ENCODE results near the gene LDB3. TPM values are rescaled to one million over a fixed set of nuclear protein-coding genes. Genes with fewer than 3 reads are reported as not detected.

LDB3 gene
- total RNA-seq, 1 experiment from 2014 or later: 0.63 TPM

DNA sequence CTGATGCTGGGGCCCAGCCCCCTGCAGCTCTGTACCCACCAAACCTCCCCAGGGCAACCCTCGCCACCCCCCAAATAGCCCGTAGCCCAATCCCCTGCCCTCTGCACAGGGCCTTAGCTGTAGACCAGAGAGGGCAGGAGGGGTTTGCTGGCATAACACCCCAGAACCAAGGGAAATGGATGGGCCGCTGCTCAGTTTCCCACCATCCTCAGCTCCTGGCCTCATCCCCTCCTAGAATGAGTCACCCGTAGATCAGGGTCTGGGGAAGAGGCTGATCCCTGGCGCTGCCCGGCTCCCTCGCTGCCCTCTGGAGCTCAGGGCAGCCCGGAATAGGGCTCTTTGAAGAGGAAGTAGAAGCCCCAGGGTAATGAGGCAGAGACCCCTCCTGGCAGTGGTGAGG lies 31.2 kb downstream of the LDB3 start:
- H4K20me1 ChIP-seq (ENCODE audit: insufficient read depth): no peaks in the 10 kb centered on the region
- no peaks in the 10 kb centered on the region for H3K9me3 ChIP-seq (ENCODE audit: insufficient read depth, low read depth)
- intact Hi-C loops (cut with micrococcal nuclease; ENCODE audit: unreplicated experiment): no loop called here

DNA sequence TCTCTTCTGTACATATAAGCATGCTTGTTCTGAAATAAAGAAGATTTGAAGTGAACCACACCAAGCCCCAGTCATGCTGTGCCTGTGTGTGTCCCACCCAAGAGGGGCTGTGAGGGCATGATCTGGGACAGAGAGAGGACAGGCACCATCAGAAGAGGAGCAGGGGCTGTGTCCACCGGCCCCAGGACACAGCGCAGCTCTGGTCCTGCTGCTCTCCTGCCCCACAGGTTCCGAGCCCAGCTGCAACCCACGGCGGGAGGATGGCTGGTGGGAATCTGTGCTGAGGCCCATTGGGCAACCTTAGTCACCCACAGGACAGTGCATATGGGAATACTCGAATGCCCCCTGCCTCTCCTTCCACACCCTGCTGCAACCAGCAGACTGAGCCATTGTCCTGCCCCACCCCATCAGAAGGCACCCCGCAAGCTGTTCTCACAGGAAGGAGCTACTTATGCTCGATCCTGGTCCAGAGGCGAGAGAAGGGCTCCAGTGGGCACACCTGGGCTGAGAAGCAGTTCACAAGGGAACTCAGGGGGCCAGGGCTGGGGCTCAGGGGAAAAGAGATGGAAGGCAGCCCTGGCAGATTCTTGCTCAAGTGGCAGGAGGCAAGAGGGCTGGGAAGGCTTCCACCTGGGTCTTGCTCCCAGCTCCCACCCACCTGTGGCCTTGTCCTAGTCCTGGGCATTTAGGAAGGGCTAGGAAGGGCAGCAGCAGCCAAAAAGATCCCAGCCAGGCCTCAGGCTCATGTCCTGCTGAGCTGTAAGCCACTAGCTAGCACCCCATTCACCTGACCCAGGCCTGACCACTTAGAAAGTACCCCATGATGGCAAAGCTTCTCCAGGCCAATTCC lies 31.9 kb downstream of the LDB3 start:
- no peak for DNase-seq
- H3K4me3 ChIP-seq: no peak overlapping the region
- no peaks in the 10 kb centered on the region for H4K20me1 ChIP-seq (ENCODE audit: insufficient read depth)
- intact Hi-C loops (cut with micrococcal nuclease; ENCODE audit: unreplicated experiment): no loop called here
- H3K27me3 ChIP-seq (ENCODE audit: insufficient read depth, low read depth): no peaks in the 10 kb centered on the region
- POLR2A ChIA-PET (ENCODE audit: unreplicated experiment): no interaction called here
- H3K79me2 ChIP-seq (ENCODE audit: low read depth): no peaks in the 10 kb centered on the region
- no peaks in the 10 kb centered on the region for H3K9me2 ChIP-seq (ENCODE audit: insufficient read depth)
- no peak overlapping the region for H3K4me2 ChIP-seq
- H3K9me3 ChIP-seq (ENCODE audit: insufficient read depth, low read depth): no peaks in the 10 kb centered on the region
- no peak for TF ChIP-seq EZH2 (IDR thresholded peaks at IDR 0.05; ENCODE audit: low read depth)
- H3F3A ChIP-seq (ENCODE audit: insufficient read depth, low read depth): no peaks in the 10 kb centered on the region
- H3K27ac ChIP-seq: no peak overlapping the region
- CTCF ChIA-PET: no interaction called here
- BruUV-seq (replicated peaks): no TSS peak
- no peaks in the 10 kb centered on the region for H3K36me3 ChIP-seq (ENCODE audit: low read depth)
- H2AFZ ChIP-seq: no peak overlapping the region
- H3K4me1 ChIP-seq (replicated peaks; ENCODE audit: insufficient read depth): no peaks in the 10 kb centered on the region

More for the DNA sequence above, 31.2 kb downstream of the LDB3 start:
- Histone ChIP-seq H3K4me3 (no peak overlapping the region), H3F3A (ENCODE audit: insufficient read depth, low read depth) (no peaks in the 10 kb centered on the region), H2AFZ (no peak overlapping the region), H3K79me2 (ENCODE audit: low read depth) (no peaks in the 10 kb centered on the region), H3K4me2 (no peak overlapping the region), H3K36me3 (ENCODE audit: low read depth) (no peaks in the 10 kb centered on the region), H3K9me2 (ENCODE audit: insufficient read depth) (no peaks in the 10 kb centered on the region), H3K27ac (no peak overlapping the region), H3K4me1 (replicated peaks; ENCODE audit: insufficient read depth) (no peaks in the 10 kb centered on the region), H3K27me3 (ENCODE audit: insufficient read depth, low read depth) (no peaks in the 10 kb centered on the region)
- no TSS peak for BruUV-seq (replicated peaks)
- ChIA-PET CTCF (no interaction called here), POLR2A (ENCODE audit: unreplicated experiment) (no interaction called here)
- DNase-seq: no peak
- no peak for TF ChIP-seq EZH2 (IDR thresholded peaks at IDR 0.05; ENCODE audit: low read depth)
- TF ChIP-seq, protein P1, sequence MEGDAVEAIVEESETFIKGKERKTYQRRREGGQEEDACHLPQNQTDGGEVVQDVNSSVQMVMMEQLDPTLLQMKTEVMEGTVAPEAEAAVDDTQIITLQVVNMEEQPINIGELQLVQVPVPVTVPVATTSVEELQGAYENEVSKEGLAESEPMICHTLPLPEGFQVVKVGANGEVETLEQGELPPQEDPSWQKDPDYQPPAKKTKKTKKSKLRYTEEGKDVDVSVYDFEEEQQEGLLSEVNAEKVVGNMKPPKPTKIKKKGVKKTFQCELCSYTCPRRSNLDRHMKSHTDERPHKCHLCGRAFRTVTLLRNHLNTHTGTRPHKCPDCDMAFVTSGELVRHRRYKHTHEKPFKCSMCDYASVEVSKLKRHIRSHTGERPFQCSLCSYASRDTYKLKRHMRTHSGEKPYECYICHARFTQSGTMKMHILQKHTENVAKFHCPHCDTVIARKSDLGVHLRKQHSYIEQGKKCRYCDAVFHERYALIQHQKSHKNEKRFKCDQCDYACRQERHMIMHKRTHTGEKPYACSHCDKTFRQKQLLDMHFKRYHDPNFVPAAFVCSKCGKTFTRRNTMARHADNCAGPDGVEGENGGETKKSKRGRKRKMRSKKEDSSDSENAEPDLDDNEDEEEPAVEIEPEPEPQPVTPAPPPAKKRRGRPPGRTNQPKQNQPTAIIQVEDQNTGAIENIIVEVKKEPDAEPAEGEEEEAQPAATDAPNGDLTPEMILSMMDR (conservative IDR thresholded peaks at IDR 0.05): no peak

DNA sequence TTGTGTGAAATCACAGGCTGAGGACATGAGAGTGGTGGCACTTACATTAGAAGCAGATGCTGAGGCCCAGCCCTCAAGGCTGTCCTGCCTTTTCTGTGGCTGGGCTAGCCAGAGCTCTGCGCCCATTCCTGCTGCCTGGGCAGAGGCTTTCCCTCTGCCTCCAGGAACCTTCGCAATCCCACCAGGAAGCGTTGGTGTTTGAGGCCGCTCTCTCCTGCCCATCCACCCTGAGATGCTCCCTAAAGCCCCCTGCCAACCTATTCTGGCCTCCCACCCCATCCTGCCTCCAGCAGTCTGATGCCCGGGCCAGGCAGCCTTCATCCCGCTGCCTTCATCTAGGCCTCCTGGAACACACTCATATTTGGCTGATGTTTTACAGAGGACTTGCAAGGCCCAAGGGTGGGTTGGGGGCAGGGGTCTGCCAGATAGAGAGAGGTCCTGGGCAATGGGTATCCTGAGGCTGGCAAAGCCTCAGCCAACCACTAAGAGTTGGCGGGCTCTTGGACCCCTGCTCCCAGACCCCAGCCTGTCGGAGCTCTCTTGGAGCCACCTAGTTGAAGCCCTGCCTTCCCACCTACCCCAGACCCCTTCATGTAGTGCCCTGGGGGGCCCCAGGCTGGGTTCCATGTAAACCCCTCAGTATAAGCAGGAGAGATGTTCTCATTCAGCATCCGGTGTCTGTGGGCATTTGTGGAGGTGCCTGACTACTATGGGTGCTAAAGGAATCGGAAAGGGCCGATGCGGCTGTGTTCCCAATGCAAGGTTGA lies 32.7 kb downstream of the LDB3 start:
- no TSS peak for BruUV-seq (replicated peaks)
- Histone ChIP-seq H3K27ac (no peak overlapping the region), H3F3A (ENCODE audit: insufficient read depth, low read depth) (no peaks in the 10 kb centered on the region), H3K9me2 (ENCODE audit: insufficient read depth) (no peaks in the 10 kb centered on the region), H3K4me2 (no peak overlapping the region), H3K27me3 (ENCODE audit: insufficient read depth, low read depth) (no peaks in the 10 kb centered on the region), H3K4me1 (replicated peaks; ENCODE audit: insufficient read depth) (no peaks in the 10 kb centered on the region), H3K4me3 (no peak overlapping the region), H2AFZ (no peak overlapping the region), H3K36me3 (ENCODE audit: low read depth) (no peaks in the 10 kb centered on the region), H3K79me2 (ENCODE audit: low read depth) (no peaks in the 10 kb centered on the region), H3K9me3 (ENCODE audit: insufficient read depth, low read depth) (no peaks in the 10 kb centered on the region), H4K20me1 (ENCODE audit: insufficient read depth) (no peaks in the 10 kb centered on the region)
- ChIA-PET POLR2A (ENCODE audit: unreplicated experiment) (no interaction called here), CTCF (no interaction called here)
- TF ChIP-seq, protein P1 (conservative IDR thresholded peaks at IDR 0.05): no peak
- TF ChIP-seq EZH2 (IDR thresholded peaks at IDR 0.05; ENCODE audit: low read depth): no peak
- DNase-seq: no peak
- intact Hi-C loops (cut with micrococcal nuclease; ENCODE audit: unreplicated experiment): no loop called here
